Stomach (tissue), 4 donors: ENCODE measurements around the gene TBC1D14.

Source experiments
- POLR2AphosphoS5 ChIP-seq, 3 donors: sonication (generic); formaldehyde crosslinking; IDR thresholded peaks; one replicate each; pipeline ENCODE4 v1.6.1; 2016; ENCODE audit warnings: antibody characterized with exemption in 3 of 3
- TF ChIP-seq, protein P1 (sequence below), 7 experiments: fragments of 450-650 bp in 4 of 7; fragments of 200-600 bp in 3 of 7; sonication (generic) in 3 of 7; IDR thresholded peaks; one replicate each; pipeline ENCODE4 v1.5.1; 2016 to 2019; ENCODE audit warnings: antibody characterized with exemption in 7 of 7, control low read depth in 2 of 7, mild to moderate bottlenecking in 1 of 7

DNA sequence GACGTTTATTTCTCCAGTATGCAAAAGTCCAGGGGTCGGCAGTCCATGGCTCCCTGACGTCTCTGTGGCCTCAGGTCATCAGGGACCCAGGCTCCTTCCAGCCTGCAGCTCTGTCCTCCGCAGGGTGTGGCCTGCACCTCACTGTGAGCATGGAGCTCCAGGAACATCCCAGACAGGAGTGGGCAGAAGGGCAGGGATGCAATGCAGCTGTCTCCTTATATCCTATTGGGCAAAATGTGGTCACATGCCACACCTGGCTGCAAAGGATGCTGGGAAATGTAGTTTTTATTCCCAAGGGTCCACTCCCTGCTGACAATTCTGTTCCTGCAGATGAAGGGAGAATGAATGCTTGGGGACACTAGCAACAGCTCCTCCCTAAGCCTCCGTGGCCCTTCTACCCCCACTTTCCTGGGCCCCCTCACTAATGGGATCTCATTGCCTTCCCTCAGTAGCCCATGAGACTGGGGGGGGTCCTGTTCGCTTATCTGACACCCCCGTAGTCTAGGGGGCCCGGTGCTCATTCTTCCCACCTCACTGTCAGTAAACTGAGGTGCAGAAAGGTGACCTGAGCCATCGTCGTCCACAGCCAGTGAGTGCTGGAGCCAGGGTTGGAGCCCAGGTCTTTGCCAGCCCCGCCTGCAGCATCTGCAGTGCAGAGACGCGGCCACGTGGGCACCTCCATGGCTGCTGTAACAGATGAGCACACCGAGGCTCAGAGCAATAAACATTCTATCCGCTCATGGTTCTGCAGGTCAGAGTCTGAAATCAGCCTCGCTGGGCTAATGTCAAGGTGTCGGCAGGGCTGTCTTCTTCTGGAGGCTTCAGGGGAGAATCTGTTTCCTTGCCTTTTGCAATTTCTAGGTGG is 164.1 kb downstream of the TBC1D14 start:
- TF ChIP-seq, protein P1, sequence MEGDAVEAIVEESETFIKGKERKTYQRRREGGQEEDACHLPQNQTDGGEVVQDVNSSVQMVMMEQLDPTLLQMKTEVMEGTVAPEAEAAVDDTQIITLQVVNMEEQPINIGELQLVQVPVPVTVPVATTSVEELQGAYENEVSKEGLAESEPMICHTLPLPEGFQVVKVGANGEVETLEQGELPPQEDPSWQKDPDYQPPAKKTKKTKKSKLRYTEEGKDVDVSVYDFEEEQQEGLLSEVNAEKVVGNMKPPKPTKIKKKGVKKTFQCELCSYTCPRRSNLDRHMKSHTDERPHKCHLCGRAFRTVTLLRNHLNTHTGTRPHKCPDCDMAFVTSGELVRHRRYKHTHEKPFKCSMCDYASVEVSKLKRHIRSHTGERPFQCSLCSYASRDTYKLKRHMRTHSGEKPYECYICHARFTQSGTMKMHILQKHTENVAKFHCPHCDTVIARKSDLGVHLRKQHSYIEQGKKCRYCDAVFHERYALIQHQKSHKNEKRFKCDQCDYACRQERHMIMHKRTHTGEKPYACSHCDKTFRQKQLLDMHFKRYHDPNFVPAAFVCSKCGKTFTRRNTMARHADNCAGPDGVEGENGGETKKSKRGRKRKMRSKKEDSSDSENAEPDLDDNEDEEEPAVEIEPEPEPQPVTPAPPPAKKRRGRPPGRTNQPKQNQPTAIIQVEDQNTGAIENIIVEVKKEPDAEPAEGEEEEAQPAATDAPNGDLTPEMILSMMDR (IDR thresholded peaks at IDR 0.05): no peak
- TF ChIP-seq POLR2AphosphoS5 (IDR thresholded peaks at IDR 0.05): no peak
